Stimulated activated CD4-positive, alpha-beta T cell treated with anti-CD3 and anti-CD28 coated beads, Interleukin-4, amount 100 ng/mL, for 4 hours (primary cell): ENCODE results near the gene CCR4.
"Not testable (repeated sequence)": the region's sequence is repeated elsewhere in the genome, so short reads cannot be mapped to it uniquely, and the experiment has no call there.

Source experiments
- DNase-seq, 2 experiments: peaks; one replicate each; pipeline ENCODE4 v3.0.0-alpha.2; 2020

Gene CCR4

GRCh38 chr3:32951410-32951811 is at the start of gene CCR4:
TSS of gene CCR4 (plus strand) at chr3:32951644. CDS start at chr3:32953423, 1,779 bp downstream.
- peak; percentile 48 to 65 for DNase-seq

GRCh38 chr3:32902887-32903371 is 48.5 kb upstream of the CCR4 start:
- peak; percentile 35 to 42 for DNase-seq

- no peak for DNase-seq
Observed at GRCh38 chr3:32903953-32904352, 47.5 kb upstream of the CCR4 start.

GRCh38 chr3:32909999-32910398 is 41.4 kb upstream of the CCR4 start:
- no peak for DNase-seq

GRCh38 chr3:32910954-32911353 is 40.5 kb upstream of the CCR4 start:
- DNase-seq = no peak

- DNase-seq = no peak
Observed at GRCh38 chr3:32912046-32912445, 39.4 kb upstream of the CCR4 start.

- DNase-seq = no peak
Observed at GRCh38 chr3:32913790-32914446, 37.5 kb upstream of the CCR4 start.

- no peak for DNase-seq
Observed at GRCh38 chr3:32919920-32920319, 31.5 kb upstream of the CCR4 start.

- DNase-seq = no peak
Observed at GRCh38 chr3:32922078-32922477, 29.4 kb upstream of the CCR4 start.

GRCh38 chr3:32930161-32930560 is 21.3 kb upstream of the CCR4 start:
- DNase-seq = no peak

GRCh38 chr3:32931273-32931672 is 20.2 kb upstream of the CCR4 start:
- not testable (repeated sequence) for DNase-seq

- no peak for DNase-seq
Observed at GRCh38 chr3:32934150-32934742, 17.2 kb upstream of the CCR4 start.

- no peak for DNase-seq
Observed at GRCh38 chr3:32937331-32937730, 14.1 kb upstream of the CCR4 start.

GRCh38 chr3:32939531-32940284 is 11.7 kb upstream of the CCR4 start:
- not testable (repeated sequence) for DNase-seq

GRCh38 chr3:32940726-32941125 is 10.7 kb upstream of the CCR4 start:
- no peak for DNase-seq

- no peak for DNase-seq
Observed at GRCh38 chr3:32945136-32945535, 6.3 kb upstream of the CCR4 start.

GRCh38 chr3:32945598-32945997 is 5.8 kb upstream of the CCR4 start:
- not testable (repeated sequence) for DNase-seq

GRCh38 chr3:32946973-32947788 is 4.3 kb upstream of the CCR4 start:
- DNase-seq = no peak

GRCh38 chr3:32947789-32948238 is 3.6 kb upstream of the CCR4 start:
- DNase-seq = peak; percentile 84 to 94

- DNase-seq = no peak
Observed at GRCh38 chr3:32948625-32949445, 2.6 kb upstream of the CCR4 start.

GRCh38 chr3:32950516-32950915 is 928 bp upstream of the CCR4 start:
- DNase-seq = no peak
